ENCODE data around the gene ZNF780B.
"Not testable (repeated sequence)": the region's sequence is repeated elsewhere in the genome, so short reads cannot be mapped to it uniquely, and the experiment has no call there.

Gene ZNF780B

DNA sequence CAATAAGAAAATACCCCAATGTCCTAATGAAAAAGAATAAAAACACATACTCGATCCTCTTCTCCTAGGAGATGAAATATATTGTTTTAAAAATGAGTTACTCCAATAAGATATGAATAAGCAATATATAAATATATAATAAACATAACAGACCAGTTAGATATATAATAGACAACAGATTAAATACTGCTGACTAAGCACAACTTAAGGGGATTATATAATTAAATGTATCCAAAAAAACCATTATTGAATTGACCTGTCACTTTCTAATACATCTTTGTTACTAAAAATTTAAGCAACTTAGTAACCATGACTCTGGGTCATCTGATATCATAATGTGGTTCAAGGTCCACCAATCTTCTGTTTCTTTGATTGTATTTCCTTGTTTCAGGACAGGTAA is 14.0 kb upstream of the ZNF780B start:
- DNase-seq (ENCODE audit: low spot score) = no peak
- TF ChIP-seq, protein P1, sequence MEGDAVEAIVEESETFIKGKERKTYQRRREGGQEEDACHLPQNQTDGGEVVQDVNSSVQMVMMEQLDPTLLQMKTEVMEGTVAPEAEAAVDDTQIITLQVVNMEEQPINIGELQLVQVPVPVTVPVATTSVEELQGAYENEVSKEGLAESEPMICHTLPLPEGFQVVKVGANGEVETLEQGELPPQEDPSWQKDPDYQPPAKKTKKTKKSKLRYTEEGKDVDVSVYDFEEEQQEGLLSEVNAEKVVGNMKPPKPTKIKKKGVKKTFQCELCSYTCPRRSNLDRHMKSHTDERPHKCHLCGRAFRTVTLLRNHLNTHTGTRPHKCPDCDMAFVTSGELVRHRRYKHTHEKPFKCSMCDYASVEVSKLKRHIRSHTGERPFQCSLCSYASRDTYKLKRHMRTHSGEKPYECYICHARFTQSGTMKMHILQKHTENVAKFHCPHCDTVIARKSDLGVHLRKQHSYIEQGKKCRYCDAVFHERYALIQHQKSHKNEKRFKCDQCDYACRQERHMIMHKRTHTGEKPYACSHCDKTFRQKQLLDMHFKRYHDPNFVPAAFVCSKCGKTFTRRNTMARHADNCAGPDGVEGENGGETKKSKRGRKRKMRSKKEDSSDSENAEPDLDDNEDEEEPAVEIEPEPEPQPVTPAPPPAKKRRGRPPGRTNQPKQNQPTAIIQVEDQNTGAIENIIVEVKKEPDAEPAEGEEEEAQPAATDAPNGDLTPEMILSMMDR (IDR thresholded peaks at IDR 0.05; ENCODE audit: extremely low read depth, missing control alignments) = no peak

DNA sequence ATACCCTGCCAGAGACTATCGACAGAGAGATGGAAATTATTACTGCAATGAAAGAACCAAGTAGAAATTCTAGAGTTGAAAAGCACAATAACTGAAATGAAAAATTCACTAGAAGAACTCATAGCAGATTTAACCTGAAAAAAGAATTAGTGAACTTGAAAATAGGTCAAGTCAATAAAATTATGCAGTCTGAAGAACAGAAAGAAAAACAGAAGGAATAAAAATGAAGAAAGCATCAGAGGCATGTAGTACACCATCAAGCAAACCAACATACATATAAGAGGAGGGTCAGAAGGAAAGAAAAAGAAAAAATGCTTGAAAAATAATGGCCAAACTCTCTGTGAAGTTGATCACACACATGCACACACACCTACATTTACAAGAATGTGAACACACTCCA is 3.6 kb upstream of the ZNF780B start:
- TF ChIP-seq, protein P1 (IDR thresholded peaks at IDR 0.05; ENCODE audit: extremely low read depth, missing control alignments) = no peak
- DNase-seq (ENCODE audit: low spot score) = no peak

DNA sequence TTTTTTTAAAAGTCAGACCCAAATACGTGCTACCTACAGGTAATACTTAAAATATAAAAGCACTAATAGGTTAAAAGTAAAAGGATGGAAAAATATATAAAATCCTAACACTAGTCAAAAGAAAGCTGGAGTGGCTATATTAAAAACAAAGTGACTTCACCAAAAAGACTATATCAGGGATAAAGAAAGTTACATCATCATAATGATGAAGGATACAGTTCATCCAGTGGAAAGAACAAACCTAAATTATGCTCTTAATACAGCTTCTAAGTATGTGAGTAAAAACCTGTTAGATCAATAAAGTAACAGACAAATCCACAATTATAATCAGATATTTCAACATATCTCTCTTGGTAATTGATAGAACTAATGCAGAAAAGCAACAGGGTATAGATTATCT is 1.1 kb upstream of the ZNF780B start:
- TF ChIP-seq, protein P1 (IDR thresholded peaks at IDR 0.05; ENCODE audit: extremely low read depth, missing control alignments) = no peak
- DNase-seq (ENCODE audit: low spot score) = no peak

DNA sequence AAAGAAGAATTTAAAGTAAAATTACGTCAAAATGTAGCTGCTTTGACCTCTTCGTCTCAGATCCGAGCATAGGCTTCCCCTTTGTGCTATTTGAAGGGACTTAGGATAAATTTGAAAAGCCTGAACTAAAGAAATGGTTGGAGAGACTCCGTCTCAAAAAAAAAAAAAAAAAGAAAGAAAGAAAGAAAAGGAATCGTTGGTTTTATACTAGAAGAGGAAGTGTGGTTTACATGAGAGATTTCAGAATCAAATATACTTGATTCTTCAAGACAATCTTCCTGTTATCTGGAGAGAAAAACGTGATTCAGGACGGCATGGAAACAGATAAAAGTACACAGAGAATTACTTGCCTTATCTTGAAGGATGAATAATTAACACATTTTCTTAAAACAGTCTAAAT is 474 bp upstream of the ZNF780B start:
- TF ChIP-seq, protein P1 (IDR thresholded peaks at IDR 0.05; ENCODE audit: extremely low read depth, missing control alignments) = no peak
- DNase-seq (ENCODE audit: low spot score) = no peak

DNA sequence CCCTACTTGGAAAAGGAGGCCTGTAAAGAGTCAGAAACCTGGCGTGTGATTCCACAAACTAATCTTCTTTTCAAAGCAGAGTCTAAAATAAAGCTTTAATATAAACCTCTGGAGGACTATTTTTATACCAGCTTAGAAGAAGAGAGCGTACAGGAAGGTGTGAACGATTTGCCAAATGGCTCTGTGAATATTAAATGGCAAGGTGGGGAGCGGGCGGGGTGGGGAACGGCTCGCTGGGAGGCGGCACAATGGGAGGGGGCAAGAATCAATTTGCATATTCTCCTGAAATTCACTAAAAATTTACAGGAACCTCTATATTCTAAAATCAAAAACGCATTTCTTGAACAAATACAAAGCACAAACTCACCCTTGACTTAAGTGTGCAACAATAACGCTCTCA is 982 bp downstream of the ZNF780B start:
- no peak for DNase-seq (ENCODE audit: low spot score)
- TF ChIP-seq, protein P1 (IDR thresholded peaks at IDR 0.05; ENCODE audit: extremely low read depth, missing control alignments) = no peak

DNA sequence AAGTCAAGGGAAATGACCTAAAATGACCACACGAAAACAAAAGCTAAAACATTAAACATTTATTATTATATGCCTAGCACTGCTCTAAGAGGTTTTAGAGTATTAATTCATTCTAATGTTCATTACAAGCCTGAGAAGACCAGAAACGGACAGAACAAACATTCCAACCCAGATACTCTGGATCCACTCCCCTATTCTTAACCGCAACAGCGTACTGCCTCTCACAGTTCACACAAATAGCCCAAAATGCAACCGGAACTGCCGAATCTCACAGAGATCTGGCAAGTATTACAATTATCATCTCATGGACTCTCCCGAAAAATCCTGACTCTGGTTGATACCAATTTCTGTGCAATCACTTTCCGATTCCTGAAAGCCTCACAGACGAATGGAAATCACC is 1.4 kb downstream of the ZNF780B start:
- TF ChIP-seq, protein P1 (IDR thresholded peaks at IDR 0.05; ENCODE audit: extremely low read depth, missing control alignments) = no peak
- DNase-seq (ENCODE audit: low spot score) = no peak

DNA sequence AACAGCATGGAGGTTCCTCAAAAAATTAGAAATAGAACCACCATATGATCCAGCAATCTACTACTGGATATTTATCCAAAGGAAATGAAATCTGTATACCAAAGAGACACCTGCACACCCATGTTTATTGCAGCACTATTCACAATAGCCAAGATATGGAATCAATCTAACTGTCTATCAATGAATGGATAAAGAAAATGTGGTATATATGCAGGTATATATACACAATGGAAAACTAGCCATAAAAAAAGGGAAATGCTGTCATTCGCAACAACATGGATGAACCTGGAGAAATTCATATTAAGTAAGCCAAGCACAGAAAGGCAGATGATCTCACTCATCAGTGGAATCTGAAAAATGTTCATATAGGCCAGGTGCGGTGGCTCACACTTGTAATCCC is 2.5 kb downstream of the ZNF780B start:
- TF ChIP-seq, protein P1 (IDR thresholded peaks at IDR 0.05; ENCODE audit: extremely low read depth, missing control alignments) = no peak
- no peak for DNase-seq (ENCODE audit: low spot score)

DNA sequence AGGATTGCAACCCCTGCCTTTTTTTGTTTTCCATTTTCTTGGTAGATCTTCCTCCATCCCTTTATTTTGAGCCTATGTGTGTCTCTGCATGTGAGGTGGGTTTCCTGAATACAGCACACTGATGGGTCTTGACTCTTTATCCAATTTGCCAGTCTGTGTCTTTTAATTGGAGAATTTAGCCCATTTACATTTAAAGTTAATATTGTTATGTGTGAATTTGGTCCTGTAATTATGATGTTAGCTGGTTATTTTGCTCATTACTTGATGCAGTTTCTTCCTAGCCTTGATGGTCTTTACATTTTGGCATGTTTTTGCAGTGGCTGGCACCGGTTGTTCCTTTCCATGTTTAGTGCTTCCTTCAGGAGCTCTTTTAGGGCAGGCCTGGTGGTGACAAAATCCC is 14.3 kb downstream of the ZNF780B start:
- DNase-seq (ENCODE audit: low spot score) = not testable (repeated sequence)

DNA sequence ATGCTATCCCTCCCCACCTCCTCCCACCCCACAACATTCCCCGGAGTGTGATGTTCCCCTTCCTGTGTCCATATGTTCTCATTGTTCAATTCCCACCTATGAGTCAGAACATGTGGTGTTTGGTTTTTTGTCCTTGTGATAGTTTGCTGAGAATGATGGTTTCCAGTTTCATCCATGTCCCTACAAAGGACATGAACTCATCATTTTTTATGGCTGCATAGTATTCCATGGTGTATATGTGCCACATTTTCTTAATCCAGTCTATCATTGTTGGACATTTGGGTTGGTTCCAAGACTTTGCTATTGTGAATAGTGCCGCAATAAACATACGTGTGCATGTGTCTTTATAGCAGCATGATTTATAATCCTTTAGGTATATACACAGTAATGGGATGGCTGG is 18.0 kb downstream of the ZNF780B start:
- DNase-seq (ENCODE audit: low spot score) = not testable (repeated sequence)

All from GM20000 (cell line).